Forelimb muscle (tissue), 1 donor: Measurements from ENCODE around the gene PPP2R2C. TPM values are rescaled to one million over a fixed set of nuclear protein-coding genes. Genes with fewer than 3 reads are reported as not detected.

Experiments
- DNase-seq: peaks from one replicate; pipeline ENCODE4 v3.0.0-alpha.2; 2013; ENCODE audit warnings: low read depth
- polyA plus RNA-seq: library from polyadenylated mRNA; unstranded; fragments of 120-200 nt; gene quantifications from one replicate; pipeline ENCODE4 v1.2.1, GENCODE V29; 2013; ENCODE audit not compliant: insufficient read length

PPP2R2C gene
- polyA plus RNA-seq, 1 donor = 0.13 TPM

DNA sequence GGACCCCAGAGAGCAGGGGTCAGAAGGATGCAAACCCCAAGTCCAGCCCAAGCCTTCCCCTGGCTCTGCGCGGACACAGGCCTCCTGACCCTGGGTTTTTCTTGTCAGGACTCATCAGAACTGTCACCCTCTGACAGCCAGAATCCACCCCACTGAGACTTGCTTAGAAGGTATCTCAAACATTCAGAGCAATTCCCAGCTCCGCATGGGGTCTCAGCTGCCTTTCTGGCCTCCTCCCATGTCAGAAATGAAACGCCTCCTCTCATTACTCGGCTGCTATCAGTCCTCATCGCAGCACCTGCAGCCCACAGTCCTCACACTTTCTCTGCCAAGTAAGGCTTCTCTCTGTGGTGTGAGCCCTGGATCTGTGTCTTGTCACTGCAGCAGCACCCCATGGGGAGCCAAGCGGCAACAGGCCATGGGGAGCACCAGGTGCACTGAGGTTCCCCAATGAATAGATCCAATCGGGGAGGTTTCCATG, 105.0 kb downstream of the PPP2R2C start:
- DNase-seq = no peak

- no peak for DNase-seq
These were observed 105.8 kb downstream of the PPP2R2C start for GRCh38 chr4:6366581-6366980.

GRCh38 chr4:6365545-6366086, 106.8 kb downstream of the PPP2R2C start:
- no peak for DNase-seq

DNA sequence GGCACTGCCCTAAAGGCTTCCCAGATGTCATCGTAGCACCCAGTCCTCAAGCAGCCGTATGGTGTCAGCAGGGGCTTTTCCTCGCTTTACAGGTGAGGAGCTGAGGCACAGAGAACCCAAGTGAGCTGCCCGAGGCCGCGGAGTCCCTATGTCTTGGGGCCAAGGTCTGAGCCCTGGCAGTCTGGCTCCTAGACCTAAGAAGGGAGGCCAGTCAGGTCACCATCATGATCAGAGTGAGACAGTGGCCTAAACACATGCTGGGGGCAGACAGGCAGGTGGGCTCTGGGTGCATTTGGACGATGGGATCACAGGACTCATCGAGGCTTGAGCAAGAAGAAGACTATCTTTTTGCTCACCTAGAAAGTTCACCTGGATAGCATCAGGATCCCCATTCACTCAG, 107.8 kb downstream of the PPP2R2C start:
- no peak for DNase-seq

DNA sequence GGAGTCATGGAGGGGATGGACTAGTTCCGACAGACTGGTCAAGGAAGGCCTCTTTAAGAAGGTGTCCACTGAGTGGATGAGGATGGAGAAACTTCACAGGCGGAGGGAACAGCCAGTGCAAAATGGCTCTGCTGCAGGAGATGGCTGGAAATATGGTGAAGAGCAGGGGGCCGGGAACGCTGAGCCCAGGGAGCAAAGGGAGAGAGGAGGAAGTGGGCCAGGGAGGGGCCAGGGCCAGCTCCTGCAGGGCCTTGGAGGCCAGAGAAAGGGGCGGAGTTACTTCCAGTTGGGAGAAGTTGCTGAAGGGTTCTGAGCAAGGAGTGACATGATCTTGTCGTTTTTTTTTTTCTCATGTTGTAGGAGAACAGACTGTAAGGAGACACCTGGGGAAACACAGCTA, 108.3 kb downstream of the PPP2R2C start:
- DNase-seq = no peak

DNA sequence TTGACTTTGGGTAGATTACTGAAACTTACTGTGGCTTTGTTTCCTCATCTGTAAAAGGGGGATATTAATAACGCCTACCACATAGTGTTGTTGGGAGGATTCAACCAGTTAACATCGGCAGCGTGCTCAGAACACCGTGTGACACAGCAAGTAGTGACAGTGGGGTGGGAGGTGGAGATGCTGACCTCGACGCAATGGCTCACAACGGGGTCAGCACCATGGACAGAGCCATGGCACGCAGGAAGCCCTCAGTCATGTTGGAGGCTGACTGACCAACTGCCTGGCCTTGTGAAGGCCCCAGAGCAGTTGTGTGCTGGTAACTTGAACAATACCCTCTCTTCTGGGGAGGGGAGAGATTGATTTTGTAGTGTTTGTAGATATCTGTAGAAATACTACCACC, 109.5 kb downstream of the PPP2R2C start:
- no peak for DNase-seq

DNA sequence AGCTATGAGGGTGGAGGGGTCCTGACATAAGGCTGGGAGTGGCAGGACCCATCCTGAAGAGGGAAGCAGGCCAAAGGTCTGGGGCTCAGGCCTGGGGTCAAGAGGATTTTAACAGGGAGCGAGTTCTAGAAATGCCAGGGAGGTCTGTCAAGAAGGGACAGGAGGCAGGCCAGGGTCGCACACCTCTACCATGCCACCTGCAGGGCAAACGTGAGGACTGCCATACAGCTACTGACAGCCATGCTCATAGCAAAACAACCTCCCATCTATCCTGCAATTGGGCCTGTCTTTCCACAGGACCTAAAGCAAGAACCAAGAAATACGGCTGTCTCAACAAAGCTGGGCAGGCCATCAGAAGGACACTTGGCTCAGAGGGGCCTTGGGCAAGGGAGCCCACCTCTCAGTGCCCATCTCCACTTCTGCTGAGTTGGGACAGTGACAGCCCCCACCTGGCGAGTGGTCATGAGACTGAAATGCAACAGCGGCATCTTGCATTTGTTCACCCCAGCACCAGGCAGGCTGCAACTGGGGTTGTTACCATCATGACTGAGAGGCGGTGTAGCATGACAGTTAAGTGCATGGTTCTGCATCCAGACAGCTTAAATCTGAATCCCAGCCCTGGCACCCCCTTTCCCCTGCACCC, 110.0 kb downstream of the PPP2R2C start:
- DNase-seq = no peak

GRCh38 chr4:6361076-6361784, 111.2 kb downstream of the PPP2R2C start:
- no peak for DNase-seq

- DNase-seq = no peak
These were observed 112.0 kb downstream of the PPP2R2C start for GRCh38 chr4:6360385-6360784.

GRCh38 chr4:6359536-6360308, 112.7 kb downstream of the PPP2R2C start:
- DNase-seq = no peak

DNA sequence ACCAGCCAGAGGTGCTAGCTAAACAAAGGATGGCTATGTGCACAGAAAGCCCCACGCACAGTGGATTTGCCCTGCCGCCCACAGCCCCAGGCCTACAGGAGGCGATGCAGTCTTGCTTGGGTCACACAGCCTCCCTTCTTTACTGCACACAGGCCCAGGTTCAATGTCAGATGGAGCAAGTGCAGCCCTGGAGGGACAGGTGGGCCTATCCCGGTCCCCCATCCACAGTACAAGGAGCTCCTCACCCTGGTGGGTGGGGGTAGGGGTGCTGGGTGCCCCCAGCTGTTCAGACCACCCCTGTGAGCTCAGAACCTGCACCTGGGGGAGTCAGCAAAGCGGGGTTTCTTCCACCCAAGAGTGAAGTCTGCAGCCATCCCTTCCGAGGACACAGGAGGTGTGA, 114.9 kb downstream of the PPP2R2C start:
- no peak for DNase-seq

GRCh38 chr4:6356076-6356560, 116.3 kb downstream of the PPP2R2C start:
- DNase-seq = no peak

- no peak for DNase-seq
These were observed 117.4 kb downstream of the PPP2R2C start for GRCh38 chr4:6355052-6355451.

- DNase-seq = no peak
These were observed 117.8 kb downstream of the PPP2R2C start for GRCh38 chr4:6354626-6355025.

- DNase-seq = no peak
These were observed 118.3 kb downstream of the PPP2R2C start for GRCh38 chr4:6354119-6354518.

- no peak for DNase-seq
These were observed 120.3 kb downstream of the PPP2R2C start for GRCh38 chr4:6352031-6352692.

- no peak for DNase-seq
These were observed 121.0 kb downstream of the PPP2R2C start for GRCh38 chr4:6351246-6352000.

DNA sequence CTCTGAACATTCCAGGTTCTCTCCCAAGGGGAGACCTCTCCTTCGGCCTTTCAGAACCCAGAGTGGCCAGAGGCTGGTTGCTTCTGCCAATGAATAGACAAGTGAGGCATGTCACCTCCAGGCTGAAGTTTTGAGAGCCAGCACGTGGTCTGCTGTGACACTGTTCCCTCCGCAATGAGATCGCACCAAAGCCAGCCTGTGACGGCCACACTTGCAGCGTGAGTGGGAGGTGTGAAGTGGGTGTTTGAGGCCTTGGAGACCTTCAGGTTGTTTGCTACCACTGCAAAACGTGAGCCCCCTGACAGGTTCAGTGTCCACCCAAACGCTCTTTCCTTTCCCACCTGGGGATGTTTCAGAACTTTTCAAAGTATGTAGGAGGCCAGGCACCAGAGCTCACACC, 121.8 kb downstream of the PPP2R2C start:
- DNase-seq = no peak

GRCh38 chr4:6349896-6350603, 122.4 kb downstream of the PPP2R2C start:
- no peak for DNase-seq

DNA sequence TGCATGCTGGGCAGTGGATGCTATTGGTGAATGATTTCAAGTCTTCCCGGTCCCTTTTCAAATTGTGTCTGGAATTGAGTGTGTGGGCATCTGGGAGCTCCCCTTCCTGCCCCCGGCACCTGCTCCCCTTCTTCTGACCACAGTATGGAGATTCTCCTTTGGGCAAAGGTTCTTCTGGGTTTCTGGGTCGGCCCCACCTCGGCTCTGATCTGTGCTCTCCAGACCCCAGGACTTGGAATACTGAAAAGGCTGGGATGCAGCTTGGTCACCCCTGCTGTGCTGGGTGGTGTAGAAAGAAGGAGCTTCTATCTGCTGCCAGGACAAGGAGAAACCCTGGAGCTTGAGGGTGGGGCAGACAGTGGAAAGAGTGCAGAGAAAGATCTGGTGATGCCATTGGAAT, 124.0 kb downstream of the PPP2R2C start:
- no peak for DNase-seq
